RWPE1 (cell line): ENCODE results near the gene ATIC.
"Not testable (repeated sequence)": the region's sequence is repeated elsewhere in the genome, so short reads cannot be mapped to it uniquely, and the experiment has no call there.

Experiments
- CTCF ChIA-PET: fragments of 350-600 bp; sonication (Branson Sonifier 250); formaldehyde crosslinking; extraction: SDS; loops from one replicate; lab custom pipeline; 2021; lab: Yijun Ruan, JAX
- POLR2A ChIA-PET: fragments of 400-600 bp; formaldehyde crosslinking; extraction: SDS; loops from one replicate; lab custom pipeline; 2020; ENCODE audit warnings: antibody characterized with exemption; ENCODE audit not compliant: low non-redundant PET; lab: Yijun Ruan, JAX
- DNase-seq: peaks from one replicate; pipeline ENCODE4 v3.0.0; 2012; ENCODE audit warnings: low spot score
- H3K27ac ChIP-seq: fragments of 450-650 bp; 2 replicates; pipeline ENCODE4 v1.5.1; 2017
- CTCF ChIP-seq: fragments of 450-650 bp; conservative IDR thresholded peaks from 2 replicates; pipeline ENCODE4 v1.5.1; 2017; ENCODE audit warnings: low read depth, mild to moderate bottlenecking

ATIC gene

GRCh38 chr2:215356948-215357461, 45.1 kb downstream of the ATIC start:
- ChIA-PET CTCF (no interaction called here), POLR2A (no interaction called here)
- H3K27ac ChIP-seq, result no peak overlapping the region
- no peak for TF ChIP-seq CTCF
- no peak for DNase-seq

GRCh38 chr2:215357660-215358059, 45.8 kb downstream of the ATIC start:
- ChIA-PET CTCF (no interaction called here), POLR2A (no interaction called here)
- no peak overlapping the region for H3K27ac ChIP-seq
- TF ChIP-seq CTCF, result no peak
- DNase-seq, result no peak

- no peak overlapping the region for H3K27ac ChIP-seq
- DNase-seq, result no peak
- no peak for TF ChIP-seq CTCF
- CTCF ChIA-PET, result no interaction called here
- POLR2A ChIA-PET, result no interaction called here
Measured at GRCh38 chr2:215358312-215358845, 46.5 kb downstream of the ATIC start.

- ChIA-PET POLR2A (no interaction called here), CTCF (no interaction called here)
- no peak for TF ChIP-seq CTCF
- DNase-seq, result no peak
- no peak overlapping the region for H3K27ac ChIP-seq
Measured at GRCh38 chr2:215358891-215359575, 47.2 kb downstream of the ATIC start.

GRCh38 chr2:215359576-215359922, 47.7 kb downstream of the ATIC start:
- ChIA-PET CTCF (no interaction called here), POLR2A (no interaction called here)
- DNase-seq, result no peak
- no peak overlapping the region for H3K27ac ChIP-seq
- TF ChIP-seq CTCF, result no peak

GRCh38 chr2:215360059-215360458, 48.2 kb downstream of the ATIC start:
- CTCF ChIA-PET, DNase-seq, POLR2A ChIA-PET, H3K27ac ChIP-seq: not testable (repeated sequence)

- CTCF ChIA-PET, result no interaction called here
- POLR2A ChIA-PET, result no interaction called here
- no peak for TF ChIP-seq CTCF
- H3K27ac ChIP-seq, result no peak overlapping the region
- DNase-seq, result no peak
Measured at GRCh38 chr2:215360596-215360995, 48.7 kb downstream of the ATIC start.
